Measurements from ENCODE around the gene SH3BP1. TPM values are rescaled to one million over a fixed set of nuclear protein-coding genes. Genes with fewer than 3 reads are reported as not detected.

SH3BP1 gene
- total RNA-seq, 1 donor from 2014 or later, result 9.9 TPM

GRCh38 chr22:37696657-37697537 lies 57.4 kb downstream of the SH3BP1 start, which contains the start of gene TRIOBP:
Gene TRIOBP (plus strand): TSS chr22:37697048. CDS start chr22:37701366, 4,318 bp downstream.
- Histone ChIP-seq H3K4me3 (ENCODE audit: low read length in 3 of 3) (peak within 1 kb of the TSS; percentile 43 to 61 (median 56)), H3K4me1 (ENCODE audit: control insufficient read depth in 3 of 3, insufficient read depth in 3 of 3, low read length in 3 of 3) (peaks cover 10 to 13% (median 12%) of the 10 kb centered on the region in 3 donors), H3K9me3 (ENCODE audit: control insufficient read depth in 3 of 3, low read length in 3 of 3) (no peaks in the 10 kb centered on the region), H3K27ac (ENCODE audit: low read depth, low read length) (no peak within 1 kb of the TSS), H3K36me3 (ENCODE audit: control insufficient read depth in 3 of 3, insufficient read depth in 3 of 3, low read length in 3 of 3) (peaks cover 13 to 17% (median 14%) of the 10 kb centered on the region in 3 donors), H3K27me3 (ENCODE audit: control insufficient read depth in 3 of 3, insufficient read depth in 3 of 3, low read length in 3 of 3) (no peaks in the 10 kb centered on the region), H3K9ac (ENCODE audit: low read depth in 1 of 3, low read length in 3 of 3) (peak within 1 kb of the TSS in 2 of 3 donors; percentile 23 to 68)

DNA sequence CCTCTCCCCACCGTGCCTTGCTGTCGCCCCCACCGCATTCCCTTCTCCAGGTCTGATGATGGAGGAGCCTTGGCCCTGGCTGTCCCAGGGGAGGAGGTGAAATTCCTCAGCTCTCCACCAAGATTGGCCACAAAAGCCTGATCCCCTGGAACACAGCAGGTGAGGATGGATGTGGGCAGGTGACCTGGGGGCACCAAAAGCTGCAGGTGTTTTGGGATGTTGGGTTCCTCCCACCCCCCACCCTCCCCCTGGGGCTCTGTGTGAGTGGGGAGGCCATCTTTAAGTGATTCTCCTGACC lies 58.0 kb downstream of the SH3BP1 start:
- Histone ChIP-seq H3K9ac (ENCODE audit: low read depth in 1 of 3, low read length in 3 of 3) (no peak overlapping the region), H3K27ac (ENCODE audit: low read depth, low read length) (no peak overlapping the region), H3K36me3 (ENCODE audit: control insufficient read depth in 3 of 3, insufficient read depth in 3 of 3, low read length in 3 of 3) (peaks cover 10 to 14% (median 10%) of the 10 kb centered on the region in 3 donors), H3K27me3 (ENCODE audit: control insufficient read depth in 3 of 3, insufficient read depth in 3 of 3, low read length in 3 of 3) (no peaks in the 10 kb centered on the region), H3K4me1 (ENCODE audit: control insufficient read depth in 3 of 3, insufficient read depth in 3 of 3, low read length in 3 of 3) (peaks cover 10 to 13% (median 12%) of the 10 kb centered on the region in 3 donors), H3K9me3 (ENCODE audit: control insufficient read depth in 3 of 3, low read length in 3 of 3) (no peaks in the 10 kb centered on the region), H3K4me3 (ENCODE audit: low read length in 3 of 3) (no peak overlapping the region)

DNA sequence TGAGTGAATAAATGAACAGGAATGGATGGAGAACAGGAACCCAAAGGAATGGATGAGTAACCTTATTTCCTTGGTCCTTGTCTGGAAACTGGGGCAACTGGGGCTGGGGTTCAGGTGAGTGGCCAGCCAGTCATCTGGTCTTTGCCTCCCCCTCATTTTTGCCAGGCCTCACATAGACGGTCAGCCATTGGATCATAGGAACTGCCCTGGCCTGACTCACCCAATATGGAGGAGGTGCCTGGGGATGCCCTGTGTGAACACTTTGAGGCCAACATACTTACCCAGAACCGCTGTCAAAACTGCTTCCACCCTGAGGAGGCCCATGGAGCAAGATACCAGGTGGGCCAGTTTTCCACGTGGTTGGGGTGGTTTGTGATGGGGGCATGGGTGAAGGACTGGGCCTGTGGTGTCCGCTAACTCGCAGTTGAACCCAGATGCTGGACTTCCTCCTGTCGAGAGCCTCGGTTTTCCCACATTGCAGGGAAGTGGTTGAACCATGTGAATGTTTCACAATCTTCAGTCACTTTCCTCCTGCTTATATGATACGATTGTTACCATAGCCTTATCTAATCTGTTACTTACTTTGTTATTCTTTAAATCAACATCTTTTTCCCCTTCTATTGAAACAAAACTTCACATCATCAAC lies 61.8 kb downstream of the SH3BP1 start:
- no peak overlapping the region for H3K9ac ChIP-seq (ENCODE audit: low read depth in 1 of 3, low read length in 3 of 3)
- no peaks in the 10 kb centered on the region for H3K36me3 ChIP-seq (ENCODE audit: control insufficient read depth in 3 of 3, insufficient read depth in 3 of 3, low read length in 3 of 3)
- H3K9me3 ChIP-seq (ENCODE audit: control insufficient read depth in 3 of 3, low read length in 3 of 3), result no peaks in the 10 kb centered on the region
- no peaks in the 10 kb centered on the region for H3K27me3 ChIP-seq (ENCODE audit: control insufficient read depth in 3 of 3, insufficient read depth in 3 of 3, low read length in 3 of 3)
- no peak overlapping the region for H3K4me3 ChIP-seq (ENCODE audit: low read length in 3 of 3)
- H3K4me1 ChIP-seq (ENCODE audit: control insufficient read depth in 3 of 3, insufficient read depth in 3 of 3, low read length in 3 of 3), result peaks cover 2 to 4% (median 4%) of the 10 kb centered on the region in 3 donors
- H3K27ac ChIP-seq (ENCODE audit: low read depth, low read length), result no peak overlapping the region

DNA sequence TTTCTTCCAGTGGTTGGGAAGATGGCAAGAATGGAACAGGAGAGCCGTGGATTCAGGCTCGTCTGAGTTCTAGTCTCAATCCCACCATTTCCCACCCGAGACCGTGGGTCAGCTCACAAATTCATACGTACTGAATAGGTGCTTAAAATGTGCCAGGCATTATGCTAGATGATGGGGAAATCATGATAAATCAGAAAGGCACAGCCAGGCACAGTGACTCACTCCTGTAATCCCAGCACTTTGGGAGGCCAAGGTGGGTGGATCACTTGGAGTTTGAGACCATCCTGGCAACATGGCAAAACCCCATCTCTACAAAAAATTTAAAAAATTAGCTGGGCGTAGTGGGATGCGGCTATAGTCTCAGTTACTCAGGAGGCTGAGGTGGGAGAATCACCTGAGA lies 64.4 kb downstream of the SH3BP1 start:
- Histone ChIP-seq H3K9ac (ENCODE audit: low read depth in 1 of 3, low read length in 3 of 3) (no peak overlapping the region), H3K9me3 (ENCODE audit: control insufficient read depth in 3 of 3, low read length in 3 of 3) (no peaks in the 10 kb centered on the region), H3K4me3 (ENCODE audit: low read length in 3 of 3) (no peak overlapping the region), H3K4me1 (ENCODE audit: control insufficient read depth in 3 of 3, insufficient read depth in 3 of 3, low read length in 3 of 3) (no peaks in the 10 kb centered on the region), H3K36me3 (ENCODE audit: control insufficient read depth in 3 of 3, insufficient read depth in 3 of 3, low read length in 3 of 3) (no peaks in the 10 kb centered on the region), H3K27me3 (ENCODE audit: control insufficient read depth in 3 of 3, insufficient read depth in 3 of 3, low read length in 3 of 3) (no peaks in the 10 kb centered on the region), H3K27ac (ENCODE audit: low read depth, low read length) (no peak overlapping the region)

- Histone ChIP-seq H3K36me3 (ENCODE audit: control insufficient read depth in 3 of 3, insufficient read depth in 3 of 3, low read length in 3 of 3) (no peaks in the 10 kb centered on the region), H3K4me3 (ENCODE audit: low read length in 3 of 3) (no peak overlapping the region), H3K27me3 (ENCODE audit: control insufficient read depth in 3 of 3, insufficient read depth in 3 of 3, low read length in 3 of 3) (no peaks in the 10 kb centered on the region), H3K9ac (ENCODE audit: low read depth in 1 of 3, low read length in 3 of 3) (no peak overlapping the region), H3K4me1 (ENCODE audit: control insufficient read depth in 3 of 3, insufficient read depth in 3 of 3, low read length in 3 of 3) (peaks cover 0 to 2% (median 0%) of the 10 kb centered on the region in 3 donors), H3K9me3 (ENCODE audit: control insufficient read depth in 3 of 3, low read length in 3 of 3) (no peaks in the 10 kb centered on the region), H3K27ac (ENCODE audit: low read depth, low read length) (no peak overlapping the region)
Measured at GRCh38 chr22:37704645-37705044, 65.2 kb downstream of the SH3BP1 start.

- H3K27me3 ChIP-seq (ENCODE audit: control insufficient read depth in 3 of 3, insufficient read depth in 3 of 3, low read length in 3 of 3), result no peaks in the 10 kb centered on the region
- H3K27ac ChIP-seq (ENCODE audit: low read depth, low read length), result no peak overlapping the region
- H3K36me3 ChIP-seq (ENCODE audit: control insufficient read depth in 3 of 3, insufficient read depth in 3 of 3, low read length in 3 of 3), result no peaks in the 10 kb centered on the region
- H3K4me3 ChIP-seq (ENCODE audit: low read length in 3 of 3), result no peak overlapping the region
- no peaks in the 10 kb centered on the region for H3K9me3 ChIP-seq (ENCODE audit: control insufficient read depth in 3 of 3, low read length in 3 of 3)
- H3K4me1 ChIP-seq (ENCODE audit: control insufficient read depth in 3 of 3, insufficient read depth in 3 of 3, low read length in 3 of 3), result peaks cover 0 to 2% (median 0%) of the 10 kb centered on the region in 3 donors
- H3K9ac ChIP-seq (ENCODE audit: low read depth in 1 of 3, low read length in 3 of 3), result no peak overlapping the region
Measured at GRCh38 chr22:37705205-37705604, 65.7 kb downstream of the SH3BP1 start.

Small RNAs within 50 kb of the gene (small RNA-seq; reads per million reads assigned to genes)
- not detected for gene RN7SL385P

Other genes with a start within 250 kb of the SH3BP1 start
- gene ELFN2, start 212.2 kb upstream of the SH3BP1 start, total RNA-seq, result under 0.01 TPM
- gene MFNG, start 153.3 kb upstream of the SH3BP1 start, total RNA-seq, result 3.7 TPM
- gene CARD10, start 120.3 kb upstream of the SH3BP1 start, total RNA-seq, result 5.7 TPM
- 6.3 TPM for gene CDC42EP1, start 79.2 kb upstream of the SH3BP1 start, total RNA-seq
- gene LGALS2, start 59.6 kb upstream of the SH3BP1 start, total RNA-seq, result not detected
- gene GGA1, start 30.8 kb upstream of the SH3BP1 start, total RNA-seq, result 15.7 TPM
- 8.9 TPM for gene PDXP, start 19.1 kb downstream of the SH3BP1 start, total RNA-seq
- gene LGALS1, start 36.0 kb downstream of the SH3BP1 start, total RNA-seq, result 3,417 TPM
- 7.8 TPM for gene NOL12, start 46.7 kb downstream of the SH3BP1 start, total RNA-seq
- gene TRIOBP, start 57.4 kb downstream of the SH3BP1 start, total RNA-seq, result 26.6 TPM
- 9.9 TPM for gene GCAT, start 168.3 kb downstream of the SH3BP1 start, total RNA-seq
- gene GALR3, start 183.7 kb downstream of the SH3BP1 start, total RNA-seq, result not detected
- 3.7 TPM for gene ANKRD54, start 204.7 kb downstream of the SH3BP1 start, total RNA-seq
- 706 TPM for gene EIF3L, start 209.8 kb downstream of the SH3BP1 start, total RNA-seq